H54 (cell line): ENCODE measurements around the gene TOM1L1.

Experiments used
- DNase-seq: peaks from one replicate; pipeline ENCODE4 v3.0.0; 2011; ENCODE audit warnings: low spot score, mixed read lengths; ENCODE audit not compliant: insufficient read length
- FAIRE-seq: peaks from 3 replicates; lab custom pipeline; 2011; peaks lifted over from hg19 to GRCh38; lab: Jason Lieb, UNC
- POLR2A ChIP-seq: IDR thresholded peaks from 2 replicates; pipeline ENCODE4 v1.6.1; 2011; ENCODE audit warnings: low read depth, mild to moderate bottlenecking, low read length

The TOM1L1 gene

DNA sequence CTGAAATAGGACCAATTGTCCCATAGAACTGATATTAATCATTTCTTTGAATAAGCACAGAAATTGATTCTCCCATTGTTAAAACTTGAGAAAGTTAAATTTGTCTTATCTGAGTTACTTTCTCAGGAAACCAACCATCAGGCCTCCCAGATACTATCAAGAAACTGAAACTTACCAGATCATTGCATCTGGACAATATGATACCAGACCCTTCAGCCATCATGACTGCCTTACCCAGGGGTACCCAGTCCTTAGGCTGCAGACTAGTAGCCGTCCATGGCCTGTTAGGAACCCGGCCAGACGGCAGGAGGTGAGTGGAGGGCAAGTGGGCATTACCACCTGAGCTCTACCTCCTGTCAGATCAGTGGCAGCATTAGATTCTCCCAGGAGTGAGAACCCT lies 75.7 kb downstream of the TOM1L1 start:
- TF ChIP-seq POLR2A: no peak
- DNase-seq (no peak), FAIRE-seq (no peak)

DNA sequence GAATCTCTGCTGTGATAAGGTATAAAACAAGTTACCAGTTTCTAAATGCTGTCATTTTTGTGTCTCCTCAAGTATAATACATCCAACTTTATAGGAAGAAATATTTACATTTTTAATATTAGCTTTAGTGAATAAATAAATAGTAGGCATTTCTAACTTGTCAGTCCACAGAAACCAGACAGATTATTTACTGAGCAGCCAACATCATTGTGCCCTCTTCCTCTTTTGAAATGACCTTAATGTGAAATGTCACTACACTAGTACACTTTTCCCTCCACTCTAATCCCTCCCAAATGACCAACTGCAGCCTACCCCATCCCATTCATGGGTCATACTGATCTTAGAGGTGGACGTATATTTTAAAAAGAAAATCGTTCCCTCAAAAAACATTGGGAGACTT lies 77.1 kb downstream of the TOM1L1 start:
- no peak for FAIRE-seq
- no peak for DNase-seq

DNA sequence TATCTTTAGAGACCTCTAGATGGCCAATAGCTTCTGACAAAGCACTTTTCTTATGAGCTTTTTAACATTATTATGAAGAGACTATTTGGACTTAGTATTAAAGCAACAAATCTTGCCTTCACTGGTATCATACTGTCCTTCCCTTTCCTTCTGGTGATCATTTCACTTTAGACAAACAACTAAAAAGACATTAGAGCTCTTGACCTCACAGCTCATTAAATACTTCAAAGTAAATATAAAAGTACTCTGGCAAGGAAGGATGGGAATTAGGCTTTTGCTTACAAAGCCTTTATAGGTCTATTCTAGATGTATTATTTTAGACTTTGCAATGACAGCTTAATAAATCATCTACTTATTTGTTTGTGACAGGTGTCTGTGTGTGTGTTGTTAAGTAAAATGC lies 79.0 kb downstream of the TOM1L1 start:
- DNase-seq (no peak), FAIRE-seq (no peak)
- TF ChIP-seq POLR2A: no peak

More for the DNA sequence above, 77.1 kb downstream of the TOM1L1 start:
- no peak for TF ChIP-seq POLR2A

- DNase-seq (no peak), FAIRE-seq (peak; percentile 36)
- TF ChIP-seq POLR2A: no peak
Measured at GRCh38 chr17:54980375-54980774, 79.7 kb downstream of the TOM1L1 start.

- TF ChIP-seq POLR2A: no peak
- FAIRE-seq: no peak
- no peak for DNase-seq
Measured at GRCh38 chr17:54982399-54982798, 81.7 kb downstream of the TOM1L1 start.

DNA sequence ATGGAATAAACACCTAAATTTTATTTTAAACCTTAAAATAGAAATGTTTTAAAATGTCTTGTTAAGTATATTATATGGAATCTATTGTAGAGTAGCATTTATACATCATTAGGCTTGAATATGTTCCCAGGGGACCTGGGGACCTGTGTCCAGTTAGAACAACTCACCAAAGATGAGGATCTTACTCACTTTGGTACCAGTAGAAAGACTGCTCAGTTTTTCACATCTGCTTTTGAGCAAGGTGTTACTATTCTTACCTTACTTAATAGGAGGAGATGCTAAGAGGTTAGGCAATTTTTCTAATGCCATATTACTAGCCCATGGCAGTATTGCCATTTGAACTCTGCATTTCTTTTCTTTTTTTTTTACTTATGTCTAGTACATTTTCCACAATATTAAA lies 82.6 kb downstream of the TOM1L1 start:
- DNase-seq (no peak), FAIRE-seq (no peak)
- TF ChIP-seq POLR2A: no peak

- DNase-seq: no peak
- no peak for FAIRE-seq
Measured at GRCh38 chr17:54985476-54985875, 84.8 kb downstream of the TOM1L1 start.

DNA sequence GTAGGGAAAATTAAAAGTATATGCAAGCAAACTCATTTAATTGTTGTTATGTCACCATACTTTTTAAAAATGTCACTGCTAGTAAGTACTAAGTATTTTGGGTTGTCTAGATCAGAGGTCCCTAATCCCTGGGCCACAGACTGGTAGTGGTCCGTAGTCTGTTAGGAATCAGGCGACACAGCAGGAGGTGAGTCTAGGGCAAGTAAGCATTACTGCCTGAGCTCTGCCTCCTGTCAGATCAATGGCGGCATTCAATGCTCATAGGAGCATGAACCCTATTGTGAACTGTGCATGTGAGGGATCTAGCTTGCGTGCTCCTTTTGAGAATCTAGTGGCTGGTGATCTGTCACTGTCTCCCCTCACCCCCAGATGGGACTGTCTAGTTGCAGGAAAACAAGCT lies 89.5 kb downstream of the TOM1L1 start:
- FAIRE-seq: no peak
- DNase-seq: no peak
- no peak for TF ChIP-seq POLR2A

More at GRCh38 chr17:54985476-54985875, 84.8 kb downstream of the TOM1L1 start:
- no peak for TF ChIP-seq POLR2A

DNA sequence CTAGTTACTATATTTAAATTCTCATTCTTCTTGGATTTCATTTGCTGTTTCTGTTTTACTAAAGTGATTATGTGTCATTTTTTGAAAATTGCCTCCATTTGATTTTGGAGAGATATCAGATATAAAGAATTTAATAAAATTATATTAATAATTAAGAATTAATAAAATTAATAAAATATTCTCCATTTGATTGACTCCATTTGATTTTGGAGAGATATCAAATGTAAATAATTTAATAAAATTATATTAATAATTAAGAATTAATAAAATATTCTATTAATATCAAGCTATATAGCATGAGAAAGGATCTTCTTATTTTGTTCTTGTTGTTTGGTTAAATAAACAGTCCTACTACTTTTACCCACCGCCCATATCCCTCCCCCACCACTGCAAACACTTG lies 90.9 kb downstream of the TOM1L1 start:
- no peak for FAIRE-seq

DNA sequence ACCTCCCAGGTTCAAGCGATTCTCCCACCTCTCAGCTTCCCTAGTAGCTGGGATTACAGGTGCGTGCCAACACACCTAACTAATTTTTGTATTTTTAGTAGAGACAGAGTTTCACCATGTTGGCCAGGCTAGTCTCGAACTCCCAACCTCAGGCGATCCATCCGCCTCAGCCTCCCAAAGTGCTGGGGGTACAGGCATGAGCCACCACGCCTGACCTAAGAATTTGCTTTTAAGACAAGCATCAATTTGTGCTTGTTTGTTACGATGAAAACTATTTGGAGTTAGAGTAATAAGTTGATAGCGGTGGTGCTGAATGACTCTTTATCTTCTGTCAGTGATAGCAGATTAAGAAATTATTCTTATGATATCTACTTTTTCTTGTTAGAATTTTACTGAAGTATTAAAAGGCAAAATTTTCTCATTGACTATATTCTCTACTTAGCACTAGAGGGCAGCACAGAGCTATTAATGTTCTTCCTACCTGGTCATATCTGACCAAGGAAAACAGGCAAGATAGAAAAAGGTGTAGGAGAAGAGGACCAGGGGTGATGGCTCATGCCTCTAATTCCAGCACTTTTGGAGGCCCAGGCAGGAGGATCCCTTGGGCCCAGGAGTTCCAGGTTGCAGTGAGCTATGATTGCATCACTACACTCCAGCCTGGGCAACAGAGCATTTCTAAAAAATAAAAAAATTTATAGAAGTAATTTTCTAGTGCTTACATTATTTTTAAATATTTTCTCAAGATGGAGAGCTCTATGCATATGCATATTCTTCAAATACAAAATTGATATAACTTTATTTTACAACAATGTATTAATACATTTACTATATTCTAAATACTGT lies 92.4 kb downstream of the TOM1L1 start:
- peak; percentile 12 for DNase-seq
- peak; percentile 70 for FAIRE-seq
- TF ChIP-seq POLR2A: no peak

More for the DNA sequence above, 90.9 kb downstream of the TOM1L1 start:
- TF ChIP-seq POLR2A: no peak
- DNase-seq: no peak

GRCh38 chr17:54996441-54996840 lies 95.8 kb downstream of the TOM1L1 start:
- DNase-seq (no peak), FAIRE-seq (no peak)
- no peak for TF ChIP-seq POLR2A

GRCh38 chr17:55002458-55002857 lies 101.8 kb downstream of the TOM1L1 start:
- DNase-seq (no peak), FAIRE-seq (peak; percentile 75)
- TF ChIP-seq POLR2A: no peak

- DNase-seq (no peak), FAIRE-seq (no peak)
- TF ChIP-seq POLR2A: no peak
Measured at GRCh38 chr17:55004484-55004883, 103.8 kb downstream of the TOM1L1 start.

- TF ChIP-seq POLR2A: no peak
Measured at GRCh38 chr17:55005520-55005919, 104.9 kb downstream of the TOM1L1 start.

More at GRCh38 chr17:55005520-55005919, 104.9 kb downstream of the TOM1L1 start:
- peak; percentile 57 for FAIRE-seq
- no peak for DNase-seq
